NCI-H2029 (cell line): Measurements from ENCODE around the gene RBFA.

Experiments used
- DNase-seq: peaks from one replicate; lab custom pipeline; 2025; lab: John Stamatoyannopoulos, UW

RBFA gene

GRCh38 chr18:80074697-80075096, 40.5 kb downstream of the RBFA start:
- no peak for DNase-seq

GRCh38 chr18:80075940-80076339, 41.7 kb downstream of the RBFA start:
- no peak for DNase-seq

- DNase-seq, result no peak
Observed at GRCh38 chr18:80076379-80076778, 42.1 kb downstream of the RBFA start.

GRCh38 chr18:80077873-80078272, 43.6 kb downstream of the RBFA start:
- DNase-seq, result no peak
